Tibial nerve (tissue), 4 donors: ENCODE data around the gene CEBPZ. TPM values are rescaled to one million over a fixed set of nuclear protein-coding genes. Genes with fewer than 3 reads are reported as not detected.

ENCODE experiments used
- DNase-seq, 2 donors: peaks; one replicate each; pipeline ENCODE4 v3.0.0-alpha.2; 2019; ENCODE audit warnings: low spot score in 2 of 2
- H3K27ac ChIP-seq, 4 donors: fragments of 200-600 bp; sonication (generic) in 3 of 4; one replicate each; pipeline ENCODE4 v1.5.1; 2017 to 2019; ENCODE audit warnings: mild to moderate bottlenecking in 1 of 4
- H3K27me3 ChIP-seq, 2 donors: fragments of 200-600 bp; sonication (generic) in 1 of 2; one replicate each; pipeline versions ENCODE4 v1.5.1 to v1.6.0; 2017 to 2019
- H3K36me3 ChIP-seq, 3 donors: fragments of 200-600 bp; sonication (generic); one replicate each; pipeline ENCODE4 v1.5.1; 2018 to 2019
- H3K4me1 ChIP-seq, 4 donors: fragments of 200-600 bp; sonication (generic) in 3 of 4; one replicate each; pipeline ENCODE4 v1.5.1; 2017 to 2019
- H3K4me3 ChIP-seq, 4 donors: fragments of 200-600 bp; sonication (generic) in 3 of 4; one replicate each; pipeline ENCODE4 v1.5.1; 2017 to 2019; ENCODE audit warnings: mild to moderate bottlenecking in 1 of 4, moderate library complexity in 1 of 4
- H3K9me3 ChIP-seq, 4 donors: fragments of 200-600 bp; sonication (generic) in 3 of 4; one replicate each; pipeline ENCODE4 v1.5.1; 2017 to 2019
- EP300 ChIP-seq, 2 donors: sonication (generic); formaldehyde crosslinking; IDR thresholded peaks; one replicate each; pipeline ENCODE4 v1.6.1; 2017; ENCODE audit warnings: antibody characterized with exemption in 2 of 2, mild to moderate bottlenecking in 1 of 2
- POLR2A ChIP-seq, 2 donors: fragments of 450-650 bp; IDR thresholded peaks; one replicate each; pipeline ENCODE4 v1.6.1; 2017; ENCODE audit warnings: antibody characterized with exemption in 2 of 2, mild to moderate bottlenecking in 2 of 2, moderate library complexity in 2 of 2
- WGBS, 2 donors: methylation state at CpG; one replicate each; pipeline ENCODE4 v1.1.5; 2018; 5-methylcytosine and 5-hydroxymethylcytosine counted together
- total RNA-seq, 4 donors: library from RNA; depleted of rRNA; stranded (reverse); fragments of >200 nt; gene quantifications; one replicate each; pipeline ENCODE4 v1.1.0, GENCODE V29; 2016
- TF ChIP-seq, protein P1 (sequence below), 5 experiments: fragments of 200-600 bp in 3 of 5; fragments of 450-650 bp in 2 of 5; sonication (generic) in 3 of 5; IDR thresholded peaks; one replicate each; pipeline ENCODE4 v1.5.1; 2016 to 2019; ENCODE audit warnings: antibody characterized with exemption in 5 of 5, mild to moderate bottlenecking in 3 of 5, moderate library complexity in 2 of 5

The CEBPZ gene
- total RNA-seq, 4 donors from 2014 or later = 25.3 to 37.9 (median 29.0) TPM

DNA sequence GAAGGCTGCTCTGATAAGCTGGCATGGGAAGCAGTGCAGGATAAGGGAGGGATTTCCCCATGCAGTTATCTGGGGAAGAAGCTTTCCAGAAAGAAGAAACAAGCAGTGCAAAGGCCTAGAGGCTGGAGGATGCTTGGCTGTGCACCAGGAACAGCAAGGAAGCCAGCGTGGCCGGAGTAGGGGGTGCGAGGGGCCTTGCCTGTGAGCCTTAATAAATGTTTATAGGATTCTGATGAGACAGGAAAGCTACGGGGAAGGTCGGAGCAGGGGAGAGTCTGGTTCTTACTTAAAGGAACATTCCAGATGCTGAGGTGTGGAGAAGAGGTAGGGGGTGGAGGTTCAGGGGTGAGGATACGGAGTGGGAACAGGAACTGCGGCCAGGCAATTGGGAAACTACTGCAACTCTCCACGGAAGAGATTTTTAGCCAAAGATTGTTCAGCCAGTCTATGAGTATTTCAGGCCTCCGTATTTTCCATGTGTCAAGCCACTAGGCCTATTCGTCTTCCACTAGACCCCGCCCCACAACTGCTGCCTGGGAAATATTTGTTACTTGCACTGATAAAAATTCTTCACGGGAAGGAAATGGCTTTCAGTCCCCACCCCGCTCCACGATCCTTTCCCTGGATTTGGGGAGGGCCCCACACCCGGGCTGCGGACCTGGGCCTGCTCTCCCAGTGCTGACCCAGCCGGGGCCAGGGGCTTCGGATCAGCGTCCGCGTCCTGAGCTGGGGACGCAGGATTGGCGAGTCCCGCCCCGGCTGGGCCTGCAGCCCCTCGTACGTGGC is 75.1 kb downstream of the CEBPZ start:
- WGBS, 2 donors = 0 to 3% methylated on average over 15 to 25 of the region's 27 CpGs
- TF ChIP-seq EP300 (IDR thresholded peaks at IDR 0.05) = no peak
- TF ChIP-seq, protein P1, sequence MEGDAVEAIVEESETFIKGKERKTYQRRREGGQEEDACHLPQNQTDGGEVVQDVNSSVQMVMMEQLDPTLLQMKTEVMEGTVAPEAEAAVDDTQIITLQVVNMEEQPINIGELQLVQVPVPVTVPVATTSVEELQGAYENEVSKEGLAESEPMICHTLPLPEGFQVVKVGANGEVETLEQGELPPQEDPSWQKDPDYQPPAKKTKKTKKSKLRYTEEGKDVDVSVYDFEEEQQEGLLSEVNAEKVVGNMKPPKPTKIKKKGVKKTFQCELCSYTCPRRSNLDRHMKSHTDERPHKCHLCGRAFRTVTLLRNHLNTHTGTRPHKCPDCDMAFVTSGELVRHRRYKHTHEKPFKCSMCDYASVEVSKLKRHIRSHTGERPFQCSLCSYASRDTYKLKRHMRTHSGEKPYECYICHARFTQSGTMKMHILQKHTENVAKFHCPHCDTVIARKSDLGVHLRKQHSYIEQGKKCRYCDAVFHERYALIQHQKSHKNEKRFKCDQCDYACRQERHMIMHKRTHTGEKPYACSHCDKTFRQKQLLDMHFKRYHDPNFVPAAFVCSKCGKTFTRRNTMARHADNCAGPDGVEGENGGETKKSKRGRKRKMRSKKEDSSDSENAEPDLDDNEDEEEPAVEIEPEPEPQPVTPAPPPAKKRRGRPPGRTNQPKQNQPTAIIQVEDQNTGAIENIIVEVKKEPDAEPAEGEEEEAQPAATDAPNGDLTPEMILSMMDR (IDR thresholded peaks at IDR 0.05) = no peak
- TF ChIP-seq POLR2A (IDR thresholded peaks at IDR 0.05) = no peak

DNA sequence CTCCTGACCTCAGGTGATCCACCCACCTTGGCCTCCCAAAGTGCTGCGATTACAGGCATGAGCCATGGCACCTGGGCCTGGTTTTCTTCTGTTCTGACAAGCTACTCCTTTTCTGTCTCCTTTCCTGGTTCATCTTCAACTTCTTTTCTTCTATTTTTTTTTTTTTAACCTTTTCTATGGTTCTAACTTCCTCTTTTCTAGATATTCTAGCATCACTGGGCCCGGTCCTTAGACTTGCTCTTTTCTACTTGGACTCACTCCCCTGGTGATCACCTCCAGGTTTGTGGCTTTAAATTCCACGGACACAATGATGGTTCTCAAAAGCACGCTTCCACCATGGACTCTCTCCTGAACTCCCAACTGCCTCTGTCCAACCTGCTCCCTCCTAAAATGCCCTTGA is 76.6 kb downstream of the CEBPZ start:
- WGBS, 2 donors = 94 to 95% methylated on average over 4 of the region's 4 CpGs

More for the DNA sequence above, 75.1 kb downstream of the CEBPZ start:
- Histone ChIP-seq H3K27me3 (no peaks in the 10 kb centered on the region), H3K9me3 (no peaks in the 10 kb centered on the region), H3K4me3 (peak overlapping the region; percentile 86 to 99 (median 94)), H3K36me3 (peaks cover 0 to 6% (median 0%) of the 10 kb centered on the region in 3 donors), H3K27ac (peak overlapping the region; percentile 88 to 97 (median 91)), H3K4me1 (peaks cover 3 to 22% (median 13%) of the 10 kb centered on the region in 4 donors)
- peak; percentile 21 to 52 for DNase-seq

DNA sequence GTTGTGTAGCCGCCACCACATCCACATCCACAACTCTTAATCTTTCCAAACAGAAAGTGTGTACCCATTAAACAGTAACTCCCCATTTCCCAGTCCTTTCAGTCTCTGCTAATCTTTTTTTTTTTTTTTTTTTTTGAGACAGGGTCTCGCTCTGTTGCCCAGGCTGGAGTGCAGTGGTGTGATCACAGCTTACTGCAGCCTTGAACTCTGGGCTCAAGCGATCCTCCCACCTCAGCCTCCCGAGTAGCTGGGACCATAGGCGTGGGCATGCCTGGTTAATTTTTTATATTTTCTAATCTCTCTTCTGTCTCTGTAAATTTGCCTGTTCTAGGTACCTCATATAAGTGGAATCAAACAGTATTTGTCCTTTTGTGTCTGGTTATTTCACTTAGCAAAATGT is 78.2 kb downstream of the CEBPZ start:
- no peaks in the 10 kb centered on the region for H3K27me3 ChIP-seq
- TF ChIP-seq, protein P1 (IDR thresholded peaks at IDR 0.05) = no peak
- no peak for TF ChIP-seq POLR2A (IDR thresholded peaks at IDR 0.05)
- TF ChIP-seq EP300 (IDR thresholded peaks at IDR 0.05) = no peak
- WGBS, 2 donors = 88 to 98% methylated on average over 5 of the region's 5 CpGs
- H3K4me1 ChIP-seq = peaks cover 3 to 33% (median 13%) of the 10 kb centered on the region in 4 donors
- DNase-seq = no peak
- no peak overlapping the region for H3K27ac ChIP-seq
- no peaks in the 10 kb centered on the region for H3K9me3 ChIP-seq
- peaks cover 0 to 8% (median 0%) of the 10 kb centered on the region in 3 donors for H3K36me3 ChIP-seq
- H3K4me3 ChIP-seq = no peak overlapping the region

More for the DNA sequence above, 76.6 kb downstream of the CEBPZ start:
- TF ChIP-seq POLR2A (IDR thresholded peaks at IDR 0.05) (no peak), EP300 (IDR thresholded peaks at IDR 0.05) (no peak)
- TF ChIP-seq, protein P1 (IDR thresholded peaks at IDR 0.05) = no peak
- no peaks in the 10 kb centered on the region for H3K27me3 ChIP-seq
- no peak overlapping the region for H3K27ac ChIP-seq
- H3K4me3 ChIP-seq = no peak overlapping the region
- no peaks in the 10 kb centered on the region for H3K9me3 ChIP-seq
- DNase-seq = no peak
- H3K36me3 ChIP-seq = peaks cover 0 to 6% (median 0%) of the 10 kb centered on the region in 3 donors
- peaks cover 3 to 32% (median 13%) of the 10 kb centered on the region in 4 donors for H3K4me1 ChIP-seq

Other genes starting within 250 kb of the CEBPZ start
- 10 to 100 TPM; 26.7 to 45.8 (median 35.9) TPM for gene HEATR5B, start 147.2 kb downstream of the CEBPZ start, total RNA-seq
- gene GPATCH11, start 147.1 kb downstream of the CEBPZ start, total RNA-seq = 10 to 100 TPM in 3 of 4 donors, 1 to 10 TPM in 1; 9.8 to 17.0 (median 11.9) TPM
- 10 to 100 TPM; 21.6 to 36.0 (median 25.7) TPM for gene EIF2AK2, start 74.6 kb downstream of the CEBPZ start, total RNA-seq
- gene SULT6B1, start 42.9 kb downstream of the CEBPZ start, total RNA-seq = not detected
- gene CEBPZOS, start 35.1 kb downstream of the CEBPZ start, total RNA-seq = 10 to 100 TPM; 18.0 to 28.2 (median 21.8) TPM
- 10 to 100 TPM; 14.7 to 23.4 (median 19.1) TPM for gene NDUFAF7, start 62 bp upstream of the CEBPZ start, total RNA-seq
- 10 to 100 TPM; 39.0 to 57.3 (median 54.4) TPM for gene PRKD3, start 93.2 kb upstream of the CEBPZ start, total RNA-seq
- gene QPCT, start 113.0 kb upstream of the CEBPZ start, total RNA-seq = 1 to 10 TPM; 1.5 to 4.8 (median 3.1) TPM